Measurements from ENCODE around the gene CCDC187. TPM values are rescaled to one million over a fixed set of nuclear protein-coding genes. Genes with fewer than 3 reads are reported as not detected.
A peak's percentile ranks its signal among the peaks of the same experiment; 100 is the strongest.

The CCDC187 gene
- total and polyA plus RNA-seq, 4 donors: 2.0 to 16.8 (median 6.8) TPM

- ATAC-seq (ENCODE audit: insufficient read depth, low FRiP score): no peak
- TF ChIP-seq, protein P1, sequence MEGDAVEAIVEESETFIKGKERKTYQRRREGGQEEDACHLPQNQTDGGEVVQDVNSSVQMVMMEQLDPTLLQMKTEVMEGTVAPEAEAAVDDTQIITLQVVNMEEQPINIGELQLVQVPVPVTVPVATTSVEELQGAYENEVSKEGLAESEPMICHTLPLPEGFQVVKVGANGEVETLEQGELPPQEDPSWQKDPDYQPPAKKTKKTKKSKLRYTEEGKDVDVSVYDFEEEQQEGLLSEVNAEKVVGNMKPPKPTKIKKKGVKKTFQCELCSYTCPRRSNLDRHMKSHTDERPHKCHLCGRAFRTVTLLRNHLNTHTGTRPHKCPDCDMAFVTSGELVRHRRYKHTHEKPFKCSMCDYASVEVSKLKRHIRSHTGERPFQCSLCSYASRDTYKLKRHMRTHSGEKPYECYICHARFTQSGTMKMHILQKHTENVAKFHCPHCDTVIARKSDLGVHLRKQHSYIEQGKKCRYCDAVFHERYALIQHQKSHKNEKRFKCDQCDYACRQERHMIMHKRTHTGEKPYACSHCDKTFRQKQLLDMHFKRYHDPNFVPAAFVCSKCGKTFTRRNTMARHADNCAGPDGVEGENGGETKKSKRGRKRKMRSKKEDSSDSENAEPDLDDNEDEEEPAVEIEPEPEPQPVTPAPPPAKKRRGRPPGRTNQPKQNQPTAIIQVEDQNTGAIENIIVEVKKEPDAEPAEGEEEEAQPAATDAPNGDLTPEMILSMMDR (IDR thresholded peaks at IDR 0.05; ENCODE audit: control extremely low read depth, extremely low read depth): no peak
- no peak for DNase-seq
- 92 to 93% methylated on average over 17 to 18 of the region's 18 CpGs for WGBS, 2 donors
- H3K4me1 ChIP-seq (ENCODE audit: control insufficient read depth in 5 of 5, insufficient read depth in 5 of 5, low read length in 5 of 5): peaks cover 0 to 24% (median 0%) of the 10 kb centered on the region in 5 donors
- no peaks in the 10 kb centered on the region for H3K9me3 ChIP-seq (ENCODE audit: control insufficient read depth in 4 of 4, insufficient read depth in 3 of 4, low read length in 3 of 4)
- H3K4me3 ChIP-seq: no peak overlapping the region
- H3K27ac ChIP-seq (ENCODE audit: low read depth in 1 of 2, low read length in 1 of 2): peak overlapping the region in 1 of 2 donors; percentile 11
- H3K27me3 ChIP-seq (ENCODE audit: control insufficient read depth in 3 of 3, insufficient read depth in 3 of 3, low read length in 2 of 3): no peaks in the 10 kb centered on the region
- no peak overlapping the region for H3K9ac ChIP-seq (ENCODE audit: insufficient read depth in 1 of 2, low read length in 2 of 2)
- H3K36me3 ChIP-seq (ENCODE audit: control insufficient read depth in 4 of 4, insufficient read depth in 4 of 4, low read length in 4 of 4): peaks cover 0 to 30% (median 14%) of the 10 kb centered on the region in 4 donors
Observed at GRCh38 chr9:136341042-136341655, 37.3 kb upstream of the CCDC187 start.

GRCh38 chr9:136340356-136341041 lies 36.6 kb upstream of the CCDC187 start:
- H3K27me3 ChIP-seq (ENCODE audit: control insufficient read depth in 3 of 3, insufficient read depth in 3 of 3, low read length in 2 of 3): no peaks in the 10 kb centered on the region
- 94% methylated on average over 27 to 28 of the region's 28 CpGs for WGBS, 2 donors
- TF ChIP-seq, protein P1 (IDR thresholded peaks at IDR 0.05; ENCODE audit: control extremely low read depth, extremely low read depth): no peak
- H3K36me3 ChIP-seq (ENCODE audit: control insufficient read depth in 4 of 4, insufficient read depth in 4 of 4, low read length in 4 of 4): peaks cover 0 to 30% (median 14%) of the 10 kb centered on the region in 4 donors
- DNase-seq: no peak
- no peak for ATAC-seq (ENCODE audit: insufficient read depth, low FRiP score)
- H3K4me1 ChIP-seq (ENCODE audit: control insufficient read depth in 5 of 5, insufficient read depth in 5 of 5, low read length in 5 of 5): peaks cover 0 to 20% (median 0%) of the 10 kb centered on the region in 5 donors
- peak overlapping the region in 1 of 2 donors; percentile 11 for H3K27ac ChIP-seq (ENCODE audit: low read depth in 1 of 2, low read length in 1 of 2)
- H3K9me3 ChIP-seq (ENCODE audit: control insufficient read depth in 4 of 4, insufficient read depth in 3 of 4, low read length in 3 of 4): no peaks in the 10 kb centered on the region
- no peak overlapping the region for H3K9ac ChIP-seq (ENCODE audit: insufficient read depth in 1 of 2, low read length in 2 of 2)
- no peak overlapping the region for H3K4me3 ChIP-seq

GRCh38 chr9:136339958-136340310 lies 36.0 kb upstream of the CCDC187 start:
- Histone ChIP-seq H3K36me3 (ENCODE audit: control insufficient read depth in 4 of 4, insufficient read depth in 4 of 4, low read length in 4 of 4) (peaks cover 0 to 30% (median 14%) of the 10 kb centered on the region in 4 donors), H3K4me3 (no peak overlapping the region), H3K9me3 (ENCODE audit: control insufficient read depth in 4 of 4, insufficient read depth in 3 of 4, low read length in 3 of 4) (no peaks in the 10 kb centered on the region), H3K4me1 (ENCODE audit: control insufficient read depth in 5 of 5, insufficient read depth in 5 of 5, low read length in 5 of 5) (peaks cover 0 to 16% (median 0%) of the 10 kb centered on the region in 5 donors), H3K9ac (ENCODE audit: insufficient read depth in 1 of 2, low read length in 2 of 2) (no peak overlapping the region), H3K27ac (ENCODE audit: low read depth in 1 of 2, low read length in 1 of 2) (no peak overlapping the region), H3K27me3 (ENCODE audit: control insufficient read depth in 3 of 3, insufficient read depth in 3 of 3, low read length in 2 of 3) (no peaks in the 10 kb centered on the region)
- WGBS, 2 donors: 88 to 89% methylated on average over 12 of the region's 12 CpGs
- ATAC-seq (ENCODE audit: insufficient read depth, low FRiP score) (no peak), DNase-seq (no peak)
- TF ChIP-seq, protein P1 (IDR thresholded peaks at IDR 0.05; ENCODE audit: control extremely low read depth, extremely low read depth): no peak
